Epithelial cell of esophagus (primary cell): ENCODE results near the gene HBEGF.

Experiments
- DNase-seq: peaks from one replicate; pipeline ENCODE4 v3.0.0; 2010; ENCODE audit warnings: low read depth
- H3K4me3 ChIP-seq: 2 replicates; pipeline ENCODE4 v1.5.1; 2011; ENCODE audit warnings: mild to moderate bottlenecking, low read length, control low read depth
- CTCF ChIP-seq: IDR thresholded peaks from 2 replicates; pipeline ENCODE4 v1.5.1; 2011; ENCODE audit warnings: low read depth, mild to moderate bottlenecking, low read length, control low read depth, inconsistent platforms; ENCODE audit not compliant: insufficient read depth; ENCODE audit errors: missing control alignments

Gene HBEGF

GRCh38 chr5:140337880-140338279, 8.5 kb downstream of the HBEGF start:
- peak; percentile 81 for DNase-seq
- no peak for TF ChIP-seq CTCF
- no peak overlapping the region for H3K4me3 ChIP-seq

- no peak overlapping the region for H3K4me3 ChIP-seq
- no peak for DNase-seq
- TF ChIP-seq CTCF = no peak
Observed at GRCh38 chr5:140336388-140336787, 10.0 kb downstream of the HBEGF start.

- DNase-seq = no peak
- TF ChIP-seq CTCF = no peak
- H3K4me3 ChIP-seq = no peak overlapping the region
Observed at GRCh38 chr5:140331638-140332037, 14.8 kb downstream of the HBEGF start.

- no peak overlapping the region for H3K4me3 ChIP-seq
- DNase-seq = no peak
- TF ChIP-seq CTCF = no peak
Observed at GRCh38 chr5:140329739-140330481, 16.5 kb downstream of the HBEGF start.

- TF ChIP-seq CTCF = no peak
- DNase-seq = no peak
- no peak overlapping the region for H3K4me3 ChIP-seq
Observed at GRCh38 chr5:140328036-140328764, 18.2 kb downstream of the HBEGF start.

- no peak for TF ChIP-seq CTCF
- DNase-seq = no peak
- no peak overlapping the region for H3K4me3 ChIP-seq
Observed at GRCh38 chr5:140327589-140327988, 18.8 kb downstream of the HBEGF start.
